ENCODE results near the gene GCDH.

DNA sequence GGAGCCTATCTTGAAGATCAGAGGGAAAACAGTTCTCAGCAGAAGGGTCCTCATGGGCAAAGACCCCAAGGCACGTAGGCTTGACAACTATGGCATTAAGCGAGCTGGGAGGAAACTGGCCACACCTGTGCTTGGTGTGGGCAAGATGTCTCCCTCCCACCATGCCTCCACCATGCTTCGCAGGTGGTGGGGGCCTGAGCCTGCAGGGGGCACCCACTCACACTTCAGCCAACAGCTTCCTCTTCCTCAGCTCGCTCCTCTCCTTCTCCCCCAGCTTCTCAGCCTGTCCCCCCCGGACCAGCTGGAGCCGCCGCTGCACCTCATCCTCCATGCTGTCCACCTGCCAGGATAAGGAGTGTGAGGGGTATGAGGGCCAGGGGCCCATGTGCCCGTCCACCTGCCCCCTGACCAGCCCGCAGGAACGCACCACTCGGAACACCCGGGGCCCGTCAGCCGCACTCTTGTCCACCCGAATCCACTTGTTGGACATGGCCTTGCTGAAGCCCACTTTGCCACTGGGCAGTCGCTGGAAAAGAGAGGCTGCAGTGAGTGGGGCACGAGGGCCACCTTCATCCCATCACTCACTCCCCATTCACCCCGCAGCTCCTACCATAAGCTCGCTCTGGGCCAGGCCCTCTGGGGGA, 39.2 kb downstream of the GCDH start:
- TF ChIP-seq, protein P1, sequence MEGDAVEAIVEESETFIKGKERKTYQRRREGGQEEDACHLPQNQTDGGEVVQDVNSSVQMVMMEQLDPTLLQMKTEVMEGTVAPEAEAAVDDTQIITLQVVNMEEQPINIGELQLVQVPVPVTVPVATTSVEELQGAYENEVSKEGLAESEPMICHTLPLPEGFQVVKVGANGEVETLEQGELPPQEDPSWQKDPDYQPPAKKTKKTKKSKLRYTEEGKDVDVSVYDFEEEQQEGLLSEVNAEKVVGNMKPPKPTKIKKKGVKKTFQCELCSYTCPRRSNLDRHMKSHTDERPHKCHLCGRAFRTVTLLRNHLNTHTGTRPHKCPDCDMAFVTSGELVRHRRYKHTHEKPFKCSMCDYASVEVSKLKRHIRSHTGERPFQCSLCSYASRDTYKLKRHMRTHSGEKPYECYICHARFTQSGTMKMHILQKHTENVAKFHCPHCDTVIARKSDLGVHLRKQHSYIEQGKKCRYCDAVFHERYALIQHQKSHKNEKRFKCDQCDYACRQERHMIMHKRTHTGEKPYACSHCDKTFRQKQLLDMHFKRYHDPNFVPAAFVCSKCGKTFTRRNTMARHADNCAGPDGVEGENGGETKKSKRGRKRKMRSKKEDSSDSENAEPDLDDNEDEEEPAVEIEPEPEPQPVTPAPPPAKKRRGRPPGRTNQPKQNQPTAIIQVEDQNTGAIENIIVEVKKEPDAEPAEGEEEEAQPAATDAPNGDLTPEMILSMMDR (IDR thresholded peaks at IDR 0.05): no peak
- TF ChIP-seq POLR2A (IDR thresholded peaks at IDR 0.05): no peak

Measured in right lobe of liver (tissue), 4 donors.